IPS-15b (cell line): Measurements from ENCODE around the gene CPLX1.
A peak's percentile ranks its signal among the peaks of the same experiment; 100 is the strongest.
"Not testable (repeated sequence)": the region's sequence is repeated elsewhere in the genome, so short reads cannot be mapped to it uniquely, and the experiment has no call there.

Experiments used
- H3K27me3 ChIP-seq: one replicate; pipeline ENCODE4 v1.6.1; 2013; ENCODE audit warnings: low read length; ENCODE audit not compliant: control insufficient read depth, insufficient read depth
- H3K36me3 ChIP-seq: one replicate; pipeline ENCODE4 v1.6.1; 2013; ENCODE audit warnings: low read length; ENCODE audit not compliant: control insufficient read depth, insufficient read depth
- H3K4me1 ChIP-seq: one replicate; pipeline ENCODE4 v1.6.1; 2013; ENCODE audit warnings: mild to moderate bottlenecking, low read length; ENCODE audit not compliant: control insufficient read depth, insufficient read depth
- H3K4me3 ChIP-seq: one replicate; pipeline ENCODE4 v1.5.1; 2013; ENCODE audit warnings: low read depth, low read length
- H3K9ac ChIP-seq: one replicate; pipeline ENCODE4 v1.6.1; 2013; ENCODE audit warnings: low read depth, mild to moderate bottlenecking, low read length
- H3K9me3 ChIP-seq: one replicate; pipeline ENCODE4 v1.6.1; 2013; ENCODE audit warnings: mild to moderate bottlenecking, low read length; ENCODE audit not compliant: control insufficient read depth, insufficient read depth

CPLX1 gene

DNA sequence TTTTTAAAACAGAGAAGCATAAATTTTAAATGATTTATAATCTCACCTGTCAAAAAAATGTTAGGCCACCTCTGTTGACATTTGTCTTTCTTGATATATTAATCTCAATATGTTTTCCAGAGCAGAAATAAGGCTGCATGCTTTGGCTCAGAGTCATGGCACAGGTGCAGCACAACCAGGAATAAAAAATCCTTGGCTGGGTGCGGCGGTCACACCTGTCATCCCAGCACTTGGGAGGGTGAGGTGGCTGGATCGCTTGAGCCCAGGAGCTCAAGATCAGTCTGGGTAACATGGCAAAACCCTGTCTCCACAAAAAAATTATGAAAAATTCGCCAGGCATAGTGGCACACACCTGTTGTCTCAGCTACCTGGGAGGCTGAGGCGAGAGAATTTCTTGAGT lies 18.1 kb downstream of the CPLX1 start:
- peaks cover 15% of the 10 kb centered on the region for H3K27me3 ChIP-seq
- H3K36me3 ChIP-seq = peaks cover 3% of the 10 kb centered on the region
- no peaks in the 10 kb centered on the region for H3K9me3 ChIP-seq
- H3K4me1 ChIP-seq = no peaks in the 10 kb centered on the region
- H3K9ac ChIP-seq = no peak overlapping the region
- H3K4me3 ChIP-seq = no peak overlapping the region

DNA sequence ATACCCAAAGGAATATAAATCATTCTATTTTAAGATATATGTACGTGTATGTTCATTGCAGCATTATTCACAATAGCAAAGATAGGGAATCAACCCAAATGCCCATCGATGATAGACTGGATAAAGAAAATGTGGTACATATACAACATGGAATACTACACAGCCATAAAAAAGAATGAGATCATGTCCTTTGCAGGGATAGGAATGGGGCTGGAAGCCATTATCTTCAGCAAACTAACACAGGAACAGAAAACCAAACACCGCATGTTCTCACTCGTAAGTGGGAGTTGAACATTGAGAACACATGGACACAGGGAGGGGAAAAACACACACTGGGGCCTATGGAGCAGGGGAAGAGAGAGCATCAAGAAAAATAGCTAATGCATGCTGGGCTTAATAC lies 18.9 kb downstream of the CPLX1 start:
- H3K9me3 ChIP-seq, H3K4me1 ChIP-seq, H3K4me3 ChIP-seq, H3K9ac ChIP-seq, H3K27me3 ChIP-seq, H3K36me3 ChIP-seq: not testable (repeated sequence)

DNA sequence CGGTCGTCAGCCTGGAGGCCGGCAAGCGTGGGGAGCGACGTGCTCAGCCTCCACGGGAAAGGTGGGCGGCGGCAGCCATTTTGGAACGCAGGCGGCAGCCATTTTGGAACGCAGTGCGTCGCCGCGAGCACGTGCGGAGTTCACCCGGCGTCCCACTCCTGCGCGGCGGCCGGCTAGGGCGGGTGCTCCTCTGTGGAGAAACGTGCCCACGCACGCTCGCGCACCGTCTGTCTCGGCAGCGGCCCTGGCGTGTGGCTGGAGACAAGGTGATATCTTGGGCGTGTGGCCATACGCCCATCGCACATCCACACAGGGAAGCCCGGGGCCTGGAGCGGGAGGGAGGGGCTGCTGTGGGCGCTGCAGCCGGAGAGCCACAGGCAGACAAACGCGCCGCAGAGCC lies 21.1 kb downstream of the CPLX1 start:
- no peaks in the 10 kb centered on the region for H3K27me3 ChIP-seq
- H3K9ac ChIP-seq = no peak overlapping the region
- no peaks in the 10 kb centered on the region for H3K36me3 ChIP-seq

DNA sequence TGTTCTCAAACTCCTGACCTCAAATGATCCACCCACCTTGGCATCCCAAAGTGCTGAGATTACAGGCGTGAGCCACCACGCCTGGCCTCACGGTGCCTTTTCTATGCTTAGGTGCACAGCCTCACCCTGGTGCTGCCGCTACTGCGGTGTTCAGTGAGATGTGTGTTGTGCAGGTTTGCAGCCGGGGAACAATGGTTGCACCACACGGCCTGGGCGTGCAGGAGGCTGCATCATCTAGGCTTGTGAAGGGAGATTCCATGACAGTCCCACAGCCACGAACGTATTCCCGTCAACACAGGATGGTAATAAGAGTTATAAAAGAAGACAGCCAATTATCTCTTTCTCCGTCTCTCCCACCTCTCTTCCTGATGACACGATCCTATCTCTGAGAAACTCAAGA lies 22.0 kb downstream of the CPLX1 start:
- H3K9ac ChIP-seq = no peak overlapping the region

More for the DNA sequence above, 21.1 kb downstream of the CPLX1 start:
- Histone ChIP-seq H3K4me1 (no peaks in the 10 kb centered on the region), H3K4me3 (no peak overlapping the region), H3K9me3 (no peaks in the 10 kb centered on the region)

DNA sequence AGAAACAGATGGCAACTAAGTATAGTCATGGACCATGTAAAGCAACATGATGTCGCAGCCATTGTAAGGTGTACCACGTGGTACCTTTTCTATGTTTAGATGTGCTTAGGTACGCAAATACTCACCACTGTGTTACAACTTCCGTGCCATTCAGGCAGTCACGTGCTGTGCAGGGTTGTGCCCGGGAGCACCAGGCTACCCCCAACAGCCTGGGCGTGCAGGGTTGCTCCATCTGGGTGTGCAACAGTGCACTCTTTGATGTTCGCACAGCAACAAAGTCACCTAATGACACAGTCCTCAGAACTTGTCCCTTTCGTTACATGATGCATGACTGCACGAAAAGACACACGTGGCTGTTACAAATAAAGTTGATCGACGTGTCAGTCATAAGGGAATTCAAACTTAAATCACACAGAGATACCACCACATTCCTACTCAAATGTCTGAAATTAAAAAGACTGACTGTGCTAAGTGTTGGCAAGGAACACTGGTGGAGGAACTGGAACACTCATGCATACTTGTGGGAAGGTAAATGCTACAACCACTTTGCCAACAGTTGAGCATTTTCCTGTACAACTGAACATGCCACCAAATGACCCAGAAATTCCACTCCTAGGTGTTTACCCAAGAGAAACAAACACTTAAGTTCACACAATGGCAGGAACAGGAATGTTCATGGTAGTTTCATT lies 24.3 kb downstream of the CPLX1 start:
- H3K4me1 ChIP-seq = no peaks in the 10 kb centered on the region
- no peaks in the 10 kb centered on the region for H3K9me3 ChIP-seq
- peaks cover 6% of the 10 kb centered on the region for H3K27me3 ChIP-seq
- no peak overlapping the region for H3K9ac ChIP-seq
- no peak overlapping the region for H3K4me3 ChIP-seq
- no peaks in the 10 kb centered on the region for H3K36me3 ChIP-seq

More for the DNA sequence above, 22.0 kb downstream of the CPLX1 start:
- Histone ChIP-seq H3K27me3 (no peaks in the 10 kb centered on the region), H3K4me3 (no peak overlapping the region), H3K9me3 (no peaks in the 10 kb centered on the region), H3K36me3 (no peaks in the 10 kb centered on the region), H3K4me1 (no peaks in the 10 kb centered on the region)

DNA sequence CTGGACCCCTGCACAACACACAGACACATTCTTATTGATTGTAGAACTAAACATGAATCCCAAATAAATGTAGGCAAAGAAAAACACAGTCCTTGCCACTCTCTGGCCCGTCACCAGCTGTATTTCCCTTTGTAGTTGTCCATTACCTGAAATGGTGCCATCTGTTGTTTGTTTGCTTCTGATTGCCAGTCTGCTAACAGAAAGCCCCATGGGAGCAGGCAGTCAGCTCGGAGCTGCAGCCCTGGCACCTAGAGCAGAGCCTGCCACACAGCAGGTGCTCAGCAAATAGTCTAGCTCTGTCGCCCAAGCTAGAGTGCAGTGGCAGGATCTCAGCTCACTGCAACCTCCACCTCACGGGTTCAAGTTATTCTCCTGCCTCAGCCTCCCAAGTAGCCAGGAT lies 28.9 kb downstream of the CPLX1 start:
- H3K4me1 ChIP-seq = peaks cover 7% of the 10 kb centered on the region
- H3K27me3 ChIP-seq = peaks cover 31% of the 10 kb centered on the region
- H3K36me3 ChIP-seq = no peaks in the 10 kb centered on the region
- no peak overlapping the region for H3K4me3 ChIP-seq
- H3K9me3 ChIP-seq = no peaks in the 10 kb centered on the region
- H3K9ac ChIP-seq = no peak overlapping the region

DNA sequence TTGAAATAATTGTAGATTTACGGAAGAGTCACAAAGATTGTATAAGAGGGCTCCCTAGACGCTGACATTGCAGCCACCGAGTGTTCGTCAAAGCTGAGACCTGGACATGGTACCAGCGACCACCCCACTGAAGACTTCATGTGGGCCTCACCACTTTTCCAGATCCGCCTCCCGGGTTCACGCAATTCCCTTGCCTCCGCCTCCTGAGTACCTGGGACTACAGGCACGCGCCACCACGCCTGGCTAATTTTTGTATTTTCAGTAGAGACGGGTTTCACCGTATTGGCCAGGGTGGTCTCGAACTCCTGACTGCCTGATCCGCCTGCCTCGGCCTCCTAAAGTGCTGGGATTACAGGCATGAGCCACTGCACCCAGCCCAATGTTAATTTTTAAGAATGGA lies 29.7 kb downstream of the CPLX1 start:
- H3K27me3 ChIP-seq = peaks cover 31% of the 10 kb centered on the region
- H3K9me3 ChIP-seq = no peaks in the 10 kb centered on the region
- no peak overlapping the region for H3K4me3 ChIP-seq
- H3K4me1 ChIP-seq = peaks cover 7% of the 10 kb centered on the region
- H3K36me3 ChIP-seq = no peaks in the 10 kb centered on the region
- H3K9ac ChIP-seq = no peak overlapping the region

DNA sequence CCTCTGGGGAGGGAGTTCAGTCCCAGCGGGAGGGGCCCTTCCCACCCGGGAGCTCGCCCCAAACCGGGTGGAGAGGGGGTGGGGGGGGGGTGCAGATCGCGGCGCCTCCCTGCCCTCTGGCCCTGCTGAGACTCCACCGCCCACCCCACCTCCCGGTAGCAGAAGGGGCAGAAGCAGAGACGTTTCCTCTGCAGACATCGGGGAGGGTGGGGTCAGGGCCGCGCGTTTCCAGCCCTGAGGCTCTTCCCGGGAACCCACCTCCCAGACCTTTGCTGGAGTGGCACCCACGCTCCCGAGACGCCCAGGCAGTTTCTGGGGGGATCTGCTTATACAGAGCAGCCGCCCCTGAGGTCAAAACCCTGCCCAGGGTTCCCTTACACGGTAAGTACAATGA lies 30.2 kb downstream of the CPLX1 start:
- Histone ChIP-seq H3K36me3 (no peaks in the 10 kb centered on the region), H3K9ac (no peak overlapping the region), H3K27me3 (peaks cover 31% of the 10 kb centered on the region), H3K4me3 (peak overlapping the region; percentile 30), H3K9me3 (no peaks in the 10 kb centered on the region), H3K4me1 (peaks cover 7% of the 10 kb centered on the region)

DNA sequence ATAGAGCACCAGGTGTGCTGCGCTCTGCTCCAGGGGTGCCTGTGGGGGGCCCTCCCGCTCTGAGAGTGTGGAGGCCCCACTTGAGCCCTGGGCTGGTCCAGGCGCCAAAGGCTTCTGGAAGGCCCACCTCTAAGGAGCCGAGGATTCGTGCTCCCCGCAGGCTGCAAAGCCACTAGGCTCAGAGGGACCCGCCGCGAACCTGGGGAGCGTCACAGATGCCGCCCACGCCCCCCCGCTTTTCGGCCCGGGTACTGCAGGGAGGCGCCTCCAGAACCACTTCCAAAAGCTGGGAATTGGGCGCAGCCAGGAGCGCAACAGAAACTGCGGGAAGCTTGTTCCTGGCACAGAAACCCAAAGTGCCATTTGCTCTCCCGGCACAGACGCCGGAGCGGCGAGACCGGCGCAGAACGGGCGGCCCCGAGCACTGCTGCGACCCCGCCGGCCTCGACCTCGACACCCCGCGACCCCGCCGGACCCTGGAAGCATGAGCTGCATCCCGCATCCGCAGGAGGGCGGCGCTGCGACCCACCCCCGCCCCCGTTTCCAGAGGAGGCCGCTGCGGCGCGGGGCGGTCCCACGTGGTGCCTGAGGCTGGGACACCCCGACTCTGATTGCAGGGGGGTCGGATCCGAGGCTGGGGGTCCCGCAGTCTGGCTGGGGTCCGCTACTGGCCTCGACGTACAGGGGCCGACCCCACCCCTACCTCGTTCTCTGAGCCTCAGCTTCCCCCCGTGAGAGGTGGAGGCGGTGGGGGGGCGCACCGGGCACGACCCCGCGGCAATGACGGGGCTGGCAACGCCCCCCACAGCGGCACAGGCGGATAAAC lies 30.8 kb downstream of the CPLX1 start:
- H3K36me3 ChIP-seq = no peaks in the 10 kb centered on the region
- H3K4me3 ChIP-seq = peak overlapping the region; percentile 30
- H3K9me3 ChIP-seq = no peaks in the 10 kb centered on the region
- H3K27me3 ChIP-seq = peaks cover 31% of the 10 kb centered on the region
- no peak overlapping the region for H3K9ac ChIP-seq
- peaks cover 7% of the 10 kb centered on the region for H3K4me1 ChIP-seq

DNA sequence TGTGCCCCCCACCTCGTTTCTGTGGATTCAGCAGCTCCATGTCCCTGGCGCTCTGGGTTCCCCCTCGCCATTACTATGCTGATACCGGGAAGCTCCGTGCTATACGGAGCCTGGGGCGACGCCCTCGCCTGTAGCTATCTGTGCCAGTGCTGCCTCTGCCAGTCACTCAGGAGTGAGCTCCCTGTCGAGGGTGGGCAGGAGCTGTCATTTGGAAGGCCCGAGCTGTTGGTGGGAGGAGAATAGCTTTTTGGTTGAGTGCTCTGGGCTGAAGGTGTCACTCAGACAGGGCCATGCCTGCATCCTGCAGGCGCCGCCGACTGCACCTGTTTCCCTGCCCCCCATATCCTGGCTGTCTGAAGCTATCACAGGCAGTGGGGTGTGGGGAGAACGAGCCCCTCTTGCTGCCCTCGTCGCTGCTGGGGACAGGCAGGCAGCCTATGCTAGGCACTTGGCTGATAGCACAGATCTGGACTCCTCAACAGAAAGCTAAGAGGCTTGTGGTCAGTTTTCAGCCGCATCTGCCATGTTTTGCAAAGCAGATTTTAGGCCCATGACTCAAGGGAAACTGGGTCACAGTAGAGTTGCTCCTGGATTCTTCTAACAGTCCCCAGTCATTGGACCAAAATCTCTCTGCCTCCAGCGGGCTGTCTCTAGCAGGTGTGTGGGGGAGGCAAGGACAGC lies 31.8 kb downstream of the CPLX1 start:
- H3K36me3 ChIP-seq = no peaks in the 10 kb centered on the region
- H3K9ac ChIP-seq = no peak overlapping the region
- no peaks in the 10 kb centered on the region for H3K9me3 ChIP-seq
- H3K27me3 ChIP-seq = peaks cover 31% of the 10 kb centered on the region
- H3K4me1 ChIP-seq = peaks cover 7% of the 10 kb centered on the region
- H3K4me3 ChIP-seq = peak overlapping the region; percentile 13

DNA sequence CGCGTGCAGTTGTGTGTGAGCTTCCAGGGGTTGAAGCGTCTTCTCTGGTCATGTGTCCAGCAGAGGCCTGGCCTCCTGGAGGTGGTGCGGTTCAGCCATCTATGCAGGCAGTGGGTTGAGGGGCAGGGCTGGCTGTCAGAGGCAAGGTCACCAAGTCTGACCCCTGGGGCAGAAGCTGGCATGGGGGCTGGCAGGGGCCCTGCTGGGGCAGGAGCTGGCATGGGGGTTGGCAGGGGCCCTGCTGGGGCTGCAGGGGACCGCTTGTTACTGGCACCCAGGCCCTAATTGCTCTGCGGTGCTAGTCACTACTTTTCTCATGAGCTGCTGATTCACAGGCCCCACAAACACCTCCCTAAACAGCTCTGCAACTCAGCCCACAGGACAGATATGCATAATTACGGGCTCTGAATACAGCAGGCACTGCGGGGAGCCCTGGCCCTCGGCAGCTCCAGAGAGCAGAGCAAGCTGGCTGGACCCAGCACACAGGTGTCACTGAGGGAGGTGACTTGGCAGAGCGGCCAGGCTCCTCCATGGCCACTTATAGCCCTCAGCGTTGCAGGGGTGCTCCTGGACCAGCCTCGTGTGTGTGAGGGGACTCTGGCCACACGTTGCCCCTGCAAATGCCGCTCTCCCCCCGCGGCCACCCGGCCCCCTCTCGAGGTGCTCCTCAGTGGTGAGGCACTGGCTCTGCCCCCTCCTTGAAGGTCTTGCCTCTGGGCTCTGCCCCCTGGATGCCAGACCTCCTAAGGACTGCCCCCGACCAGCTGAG lies 32.7 kb downstream of the CPLX1 start:
- Histone ChIP-seq H3K36me3 (no peaks in the 10 kb centered on the region), H3K4me3 (no peak overlapping the region), H3K27me3 (peaks cover 31% of the 10 kb centered on the region), H3K9me3 (no peaks in the 10 kb centered on the region), H3K4me1 (peaks cover 7% of the 10 kb centered on the region), H3K9ac (no peak overlapping the region)
